Muscle of leg (tissue), 11 donors: ENCODE data around the gene TMEM62. TPM values are rescaled to one million over a fixed set of nuclear protein-coding genes. Genes with fewer than 3 reads are reported as not detected.
"Not testable (repeated sequence)": the region's sequence is repeated elsewhere in the genome, so short reads cannot be mapped to it uniquely, and the experiment has no call there.

Experiments used
- DNase-seq: peaks from one replicate; pipeline ENCODE4 v3.0.0; 2013
- H3K27ac ChIP-seq: one replicate; pipeline ENCODE4 v1.5.1; 2013; ENCODE audit warnings: mild to moderate bottlenecking, low read length, control low read depth
- H3K27me3 ChIP-seq: one replicate; pipeline ENCODE4 v1.6.1; 2013; ENCODE audit warnings: low read length; ENCODE audit not compliant: control insufficient read depth, insufficient read depth
- H3K36me3 ChIP-seq: one replicate; pipeline ENCODE4 v1.6.1; 2013; ENCODE audit warnings: low read length; ENCODE audit not compliant: control insufficient read depth, insufficient read depth
- H3K4me1 ChIP-seq: one replicate; pipeline ENCODE4 v1.6.1; 2013; ENCODE audit warnings: low read length; ENCODE audit not compliant: control insufficient read depth, insufficient read depth
- H3K4me3 ChIP-seq: one replicate; pipeline ENCODE4 v1.5.1; 2013; ENCODE audit warnings: low read length, control low read depth
- H3K9me3 ChIP-seq: replicated peaks from 2 replicates; pipeline ENCODE4 v1.6.1; 2013; ENCODE audit warnings: low read depth, low read length; ENCODE audit not compliant: control insufficient read depth
- WGBS: methylation state at CpG from one replicate; pipeline ENCODE4 v1.1.5; 2013; ENCODE audit warnings: missing lambda C conversion rate; ENCODE audit not compliant: insufficient coverage; 5-methylcytosine and 5-hydroxymethylcytosine counted together
- polyA plus RNA-seq, 8 donors: library from polyadenylated mRNA; unstranded; fragments of 120-200 nt; gene quantifications; one replicate each; pipeline versions ENCODE4 v1.2.1 to v1.2.3, GENCODE V29; 2013; ENCODE audit warnings: inconsistent platforms in 1 of 8, low replicate concordance in 1 of 8; ENCODE audit not compliant: insufficient read length in 8 of 8, insufficient read depth in 1 of 8
- total RNA-seq: library from RNA; stranded (reverse); fragments of 120-200 nt; gene quantifications from one replicate; pipeline ENCODE4 v1.2.4, GENCODE V29; 2013

TMEM62 gene
- total and polyA plus RNA-seq, 9 donors: 4.8 to 12.1 (median 8.0) TPM

DNA sequence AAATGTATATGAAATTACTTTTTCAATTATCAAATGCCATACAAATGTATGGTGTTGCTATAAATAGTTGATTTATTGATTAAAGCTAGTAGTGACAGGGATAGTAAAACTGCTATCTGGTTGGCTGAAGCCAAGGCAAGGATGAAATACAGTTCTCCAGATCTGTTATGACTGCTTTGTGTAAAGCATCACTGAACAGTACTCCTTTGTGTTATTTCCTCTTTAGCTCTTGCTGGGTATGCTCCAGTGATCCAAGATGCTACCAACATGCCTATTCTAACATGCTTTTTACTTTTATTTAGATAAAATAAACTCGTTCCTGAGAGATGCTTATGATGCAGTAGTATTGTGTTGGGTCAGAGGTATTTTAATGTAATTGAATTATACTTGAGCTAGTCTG is 15.1 kb upstream of the TMEM62 start:
- no peak for DNase-seq
- whole genome bisulfite sequencing: 67% methylated on average over 1 of the region's 1 CpG
- H3K36me3 ChIP-seq: no peaks in the 10 kb centered on the region
- H3K27me3 ChIP-seq: peaks cover 17% of the 10 kb centered on the region
- H3K4me1 ChIP-seq: peaks cover 8% of the 10 kb centered on the region
- no peak overlapping the region for H3K27ac ChIP-seq
- no peak overlapping the region for H3K4me3 ChIP-seq
- H3K9me3 ChIP-seq: no peaks in the 10 kb centered on the region

DNA sequence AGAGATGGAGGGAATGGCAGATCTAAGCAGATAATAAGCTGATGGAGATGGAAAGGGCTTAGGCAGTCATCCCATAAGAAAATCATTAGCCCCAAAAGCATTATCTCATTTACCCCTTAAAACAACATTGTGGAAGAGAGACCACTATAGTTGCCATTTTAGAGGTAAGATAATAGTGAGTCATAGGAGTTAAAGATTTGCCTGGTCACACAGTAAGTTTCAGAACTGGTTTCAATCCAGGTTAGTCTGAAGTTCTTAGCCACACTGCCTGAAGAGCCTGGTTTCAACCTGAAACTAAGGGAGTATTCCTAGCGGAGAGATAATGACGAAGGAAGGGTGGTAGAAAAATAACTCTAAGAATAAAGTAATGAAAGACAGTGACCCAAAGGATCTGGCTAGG is 14.6 kb upstream of the TMEM62 start:
- DNase-seq: no peak
- WGBS: 93% methylated on average over 2 of the region's 2 CpGs
- Histone ChIP-seq H3K4me3 (no peak overlapping the region), H3K36me3 (no peaks in the 10 kb centered on the region), H3K27me3 (peaks cover 17% of the 10 kb centered on the region), H3K9me3 (no peaks in the 10 kb centered on the region), H3K27ac (no peak overlapping the region), H3K4me1 (peaks cover 8% of the 10 kb centered on the region)

- DNase-seq: no peak
- no CpG with 5 or more reads among the region's 2 CpGs for WGBS
- H3K4me1 ChIP-seq: peaks cover 8% of the 10 kb centered on the region
- H3K27me3 ChIP-seq: peaks cover 13% of the 10 kb centered on the region
- H3K4me3 ChIP-seq: no peak overlapping the region
- no peaks in the 10 kb centered on the region for H3K36me3 ChIP-seq
- H3K9me3 ChIP-seq: no peaks in the 10 kb centered on the region
- H3K27ac ChIP-seq: no peak overlapping the region
These were observed 11.5 kb upstream of the TMEM62 start for GRCh38 chr15:43121863-43122262.

DNA sequence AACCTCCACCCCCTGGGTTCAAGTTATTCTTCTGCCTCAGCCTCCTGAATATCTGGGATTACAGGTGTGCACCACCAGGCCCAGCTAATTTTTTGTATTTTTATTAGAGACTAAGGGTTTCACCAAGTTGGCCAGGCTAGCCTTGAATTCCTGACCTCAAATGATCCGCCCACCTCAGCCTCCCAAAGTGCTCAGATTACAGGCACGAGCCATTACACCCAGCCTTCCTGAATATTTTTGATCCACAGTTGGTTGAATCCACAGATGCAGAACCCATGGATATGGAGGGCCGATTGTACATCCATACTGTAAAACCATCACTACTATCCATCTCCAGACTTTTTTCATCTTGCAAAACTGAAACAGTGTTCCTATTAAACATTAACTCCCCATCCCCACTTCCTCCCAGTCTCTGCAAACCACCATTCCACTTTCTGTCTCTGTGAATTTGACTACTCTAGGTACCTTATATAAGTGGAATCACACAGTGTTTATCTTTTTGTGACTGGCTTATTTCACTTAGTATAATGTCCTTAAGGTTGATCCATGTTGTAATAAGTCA is 8.2 kb upstream of the TMEM62 start:
- Histone ChIP-seq H3K4me3 (no peak overlapping the region), H3K27ac (no peak overlapping the region), H3K9me3 (no peaks in the 10 kb centered on the region), H3K4me1 (peaks cover 8% of the 10 kb centered on the region), H3K27me3 (peaks cover 8% of the 10 kb centered on the region), H3K36me3 (no peaks in the 10 kb centered on the region)
- 62% methylated on average over 3 of the region's 3 CpGs for WGBS
- DNase-seq: no peak

GRCh38 chr15:43126356-43126755 is 7.0 kb upstream of the TMEM62 start:
- Histone ChIP-seq H3K4me1 (peaks cover 8% of the 10 kb centered on the region), H3K9me3 (no peaks in the 10 kb centered on the region), H3K4me3 (no peak overlapping the region), H3K27ac (no peak overlapping the region), H3K36me3 (no peaks in the 10 kb centered on the region), H3K27me3 (peaks cover 4% of the 10 kb centered on the region)
- 93% methylated on average over 3 of the region's 6 CpGs for WGBS
- no peak for DNase-seq

DNA sequence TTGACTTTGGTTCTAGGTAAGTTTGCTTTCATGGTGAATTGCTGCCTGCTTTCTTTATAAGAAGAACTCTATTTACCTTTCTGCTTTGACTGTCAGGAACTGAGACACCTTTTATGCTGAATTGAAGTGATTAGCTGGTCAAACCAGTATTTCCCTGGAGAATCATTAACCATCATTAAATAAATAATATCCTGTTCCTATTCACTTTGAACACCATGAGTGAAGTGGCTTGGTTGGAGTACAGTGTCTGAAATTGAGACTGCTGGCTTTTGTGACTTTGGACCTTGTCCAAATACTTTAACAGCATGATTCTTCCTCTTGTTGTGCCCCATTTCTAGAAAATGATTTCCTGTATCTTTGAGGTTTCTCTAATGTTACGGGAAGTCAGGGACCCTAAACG is 5.6 kb upstream of the TMEM62 start:
- WGBS: 68% methylated on average over 2 of the region's 2 CpGs
- Histone ChIP-seq H3K27ac (no peak overlapping the region), H3K9me3 (no peaks in the 10 kb centered on the region), H3K4me1 (peaks cover 6% of the 10 kb centered on the region), H3K27me3 (peaks cover 2% of the 10 kb centered on the region), H3K36me3 (no peaks in the 10 kb centered on the region), H3K4me3 (no peak overlapping the region)
- no peak for DNase-seq

DNA sequence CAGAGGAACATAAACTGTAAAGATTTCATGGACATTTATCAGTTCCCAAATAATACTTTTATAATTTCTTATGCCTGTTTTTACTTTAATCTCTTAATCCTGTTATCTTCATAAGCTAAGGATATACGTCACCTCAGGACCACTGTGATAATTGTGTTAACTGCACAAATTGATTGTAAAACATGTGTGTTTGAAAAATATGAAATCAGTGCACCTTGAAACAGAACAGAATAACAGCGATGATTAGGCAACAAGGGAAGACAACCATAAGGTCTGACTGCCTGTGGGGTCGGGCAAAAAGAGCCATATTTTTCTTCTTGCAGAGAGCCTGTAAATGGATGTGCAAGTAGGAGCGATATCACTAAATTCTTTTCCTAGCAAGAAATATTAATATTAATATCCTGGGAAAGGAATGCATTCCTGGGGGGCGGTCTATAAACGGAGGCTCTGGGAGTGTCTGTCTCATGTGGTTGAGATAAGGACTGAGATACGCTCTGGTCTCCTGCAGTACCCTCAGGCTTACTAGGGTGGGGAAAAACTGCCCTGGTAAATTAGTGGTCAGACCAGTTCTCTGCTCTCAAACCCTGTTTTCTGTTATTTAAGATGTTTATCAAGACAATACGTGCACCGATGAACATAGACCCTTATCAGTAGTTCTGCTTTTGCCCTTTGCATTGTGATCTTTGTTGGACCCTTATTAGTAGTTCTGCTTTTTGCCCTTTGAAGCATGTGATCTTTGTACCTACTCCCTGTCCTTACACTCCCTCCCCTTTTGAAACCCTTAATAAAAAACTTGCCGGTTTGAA is 5.0 kb upstream of the TMEM62 start:
- H3K27ac ChIP-seq, H3K36me3 ChIP-seq, H3K4me1 ChIP-seq, H3K4me3 ChIP-seq, H3K27me3 ChIP-seq, H3K9me3 ChIP-seq, DNase-seq: not testable (repeated sequence)
- WGBS: 85% methylated on average over 5 of the region's 10 CpGs

DNA sequence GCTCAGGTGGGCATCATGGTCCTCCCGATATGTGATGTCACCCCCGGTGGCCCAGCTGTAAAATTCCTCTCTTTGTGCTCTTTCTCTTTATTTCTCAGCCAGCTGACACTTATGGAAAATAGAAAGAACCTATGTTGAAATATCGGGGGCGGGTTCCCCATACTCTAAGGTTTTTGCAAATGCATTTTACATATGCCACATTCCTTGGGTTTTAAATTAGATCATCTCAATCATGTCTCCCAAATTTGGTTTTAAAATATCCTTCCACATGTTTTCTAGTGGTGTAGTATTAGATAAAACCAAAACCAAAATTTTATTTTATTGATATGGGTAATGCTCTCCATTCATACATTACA is 4.4 kb upstream of the TMEM62 start:
- Histone ChIP-seq H3K9me3 (no peaks in the 10 kb centered on the region), H3K4me1 (peaks cover 6% of the 10 kb centered on the region), H3K27me3 (peaks cover 2% of the 10 kb centered on the region), H3K27ac (no peak overlapping the region), H3K36me3 (no peaks in the 10 kb centered on the region), H3K4me3 (no peak overlapping the region)
- no peak for DNase-seq
- no CpG with 5 or more reads among the region's 4 CpGs for WGBS

DNA sequence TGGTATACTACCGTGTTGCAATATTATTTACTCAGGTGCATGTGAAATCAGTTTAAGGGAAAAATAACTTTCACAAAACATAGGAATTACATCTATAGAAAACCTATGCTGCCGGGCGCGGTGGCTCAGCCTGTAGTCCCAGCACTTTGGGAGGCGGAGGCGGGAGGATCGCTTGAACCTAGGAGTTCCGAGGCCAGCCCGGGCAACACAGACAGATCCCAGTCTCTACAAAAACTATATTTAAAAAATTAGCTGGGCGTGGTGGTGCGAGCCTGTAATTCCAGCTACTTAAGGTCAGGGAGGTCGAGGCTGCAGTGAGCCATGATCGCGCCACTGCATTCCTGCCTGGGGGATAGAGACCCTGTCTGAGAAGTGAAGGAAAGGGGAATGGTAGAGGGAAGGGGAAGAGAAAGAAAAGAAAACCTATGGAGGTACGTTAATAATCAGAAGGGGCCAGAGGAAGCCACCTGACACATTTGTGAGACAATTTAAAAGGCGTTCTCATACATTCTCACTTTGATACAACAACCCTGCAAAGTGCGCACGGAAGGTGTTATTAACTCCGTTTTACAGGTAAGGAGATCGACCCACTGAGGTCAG is 456 bp upstream of the TMEM62 start:
- 17% methylated on average over 9 of the region's 20 CpGs for WGBS
- peaks cover 10% of the 10 kb centered on the region for H3K4me1 ChIP-seq
- no peak for DNase-seq
- H3K27me3 ChIP-seq: peaks cover 2% of the 10 kb centered on the region
- H3K4me3 ChIP-seq: peak overlapping the region; percentile 86
- peak overlapping the region; percentile 45 for H3K27ac ChIP-seq
- H3K9me3 ChIP-seq: no peaks in the 10 kb centered on the region
- peaks cover 10% of the 10 kb centered on the region for H3K36me3 ChIP-seq

DNA sequence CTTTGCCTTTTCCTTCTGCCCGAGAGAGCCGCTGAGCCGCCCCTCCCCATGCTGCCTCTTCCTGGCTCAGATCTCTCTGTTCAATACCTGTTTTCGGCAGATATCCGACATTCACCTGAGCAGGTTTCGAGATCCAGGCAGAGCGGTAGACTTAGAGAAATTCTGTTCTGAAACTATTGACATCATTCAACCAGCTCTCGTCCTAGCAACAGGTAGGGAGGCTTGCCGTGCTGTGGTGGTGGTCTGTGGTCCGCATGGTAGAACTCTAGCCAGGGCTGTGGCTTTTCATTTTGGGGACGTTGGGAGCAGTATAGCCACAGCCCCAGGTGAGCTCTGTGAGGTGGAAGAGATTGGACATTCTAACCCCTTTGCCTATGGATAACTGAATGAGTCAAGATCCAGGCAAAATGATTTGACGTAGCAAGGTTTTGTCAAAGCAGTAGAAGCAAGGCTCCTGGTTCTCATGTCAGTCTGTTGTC is 810 bp downstream of the TMEM62 start:
- WGBS: 17% methylated on average over 12 of the region's 12 CpGs
- peaks cover 10% of the 10 kb centered on the region for H3K4me1 ChIP-seq
- no peaks in the 10 kb centered on the region for H3K9me3 ChIP-seq
- peak overlapping the region; percentile 86 for H3K4me3 ChIP-seq
- peaks cover 2% of the 10 kb centered on the region for H3K27me3 ChIP-seq
- H3K36me3 ChIP-seq: peaks cover 17% of the 10 kb centered on the region
- no peak overlapping the region for H3K27ac ChIP-seq
- no peak for DNase-seq
